Measurements from ENCODE around the gene KRTAP1-3.

The KRTAP1-3 gene

DNA sequence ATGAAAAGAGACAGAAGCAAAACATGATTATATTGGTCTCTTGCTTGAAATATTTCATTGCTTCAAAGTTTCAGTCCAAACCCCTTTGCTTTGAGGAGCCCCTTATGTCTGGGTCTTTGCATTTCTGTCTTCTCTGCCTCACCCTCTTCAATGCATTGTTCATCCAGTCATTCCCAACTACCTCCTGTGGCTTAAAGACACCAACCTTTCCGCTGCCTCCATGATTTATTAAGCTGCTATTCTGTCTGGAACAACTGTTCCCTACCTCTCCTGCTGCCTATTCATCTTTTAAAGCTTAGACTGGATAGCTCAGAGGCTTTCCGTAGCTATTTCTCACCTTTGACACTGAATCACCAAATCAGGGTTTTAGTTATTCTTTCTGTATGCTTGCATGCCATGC, 37.3 kb downstream of the KRTAP1-3 start:
- ATAC-seq (replicated peaks; ENCODE audit: extremely low read depth, poor library complexity, severe bottlenecking) (no peak), DNase-seq (ENCODE audit: low spot score in 2 of 2) (no peak)
- Mint-ChIP-seq H3K4me3 (no peak overlapping the region), H3K36me3 (ENCODE audit: insufficient read depth) (no peaks in the 10 kb centered on the region), H3K4me1 (no peaks in the 10 kb centered on the region), H3K27ac (ENCODE audit: low read depth) (no peak overlapping the region), H3K9me3 (no peaks in the 10 kb centered on the region), H3K27me3 (peaks cover 93% of the 10 kb centered on the region)

DNA sequence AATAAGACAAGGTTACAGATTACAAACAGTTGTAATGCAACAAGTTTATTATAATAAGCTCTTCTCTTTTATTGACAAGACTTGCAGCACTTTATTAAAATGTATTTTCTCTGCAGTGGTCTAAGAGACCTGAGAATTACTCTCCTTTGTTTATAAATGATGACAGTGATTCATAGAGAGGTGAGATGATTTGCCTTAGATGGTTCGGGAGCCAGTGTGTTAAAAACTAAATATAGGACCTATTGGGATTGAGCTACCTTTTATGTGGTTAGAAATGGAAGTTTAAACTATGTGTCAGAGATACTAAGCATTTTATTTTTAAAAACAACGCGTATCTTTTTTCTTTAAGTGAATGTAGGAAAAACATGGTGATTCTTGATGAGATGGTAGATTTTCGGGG, 37.8 kb downstream of the KRTAP1-3 start:
- Mint-ChIP-seq H3K27ac (ENCODE audit: low read depth) (no peak overlapping the region), H3K4me3 (no peak overlapping the region), H3K36me3 (ENCODE audit: insufficient read depth) (no peaks in the 10 kb centered on the region), H3K27me3 (peaks cover 93% of the 10 kb centered on the region), H3K9me3 (no peaks in the 10 kb centered on the region), H3K4me1 (no peaks in the 10 kb centered on the region)
- DNase-seq (ENCODE audit: low spot score in 2 of 2): no peak
- no peak for ATAC-seq (replicated peaks; ENCODE audit: extremely low read depth, poor library complexity, severe bottlenecking)

DNA sequence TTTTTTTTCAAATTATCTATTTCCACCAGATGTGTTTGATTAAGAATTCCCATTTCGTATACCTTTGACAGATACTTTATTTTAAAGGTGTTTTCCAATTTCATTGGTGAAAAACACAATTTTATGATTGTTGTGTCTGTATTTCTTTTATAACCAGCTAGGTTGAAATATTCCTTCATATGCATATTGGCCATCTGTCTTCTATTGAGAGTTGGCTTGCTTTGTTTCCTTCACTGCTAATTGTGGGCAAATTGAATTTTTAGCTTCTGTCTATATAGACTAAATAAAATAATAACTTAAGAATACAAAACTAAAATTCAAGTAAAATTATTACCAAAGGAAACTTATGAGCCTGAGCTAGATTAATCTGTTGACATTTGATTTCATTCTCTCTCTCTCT, 39.6 kb downstream of the KRTAP1-3 start:
- Mint-ChIP-seq H3K27me3 (peaks cover 88% of the 10 kb centered on the region), H3K4me1 (no peaks in the 10 kb centered on the region), H3K9me3 (no peaks in the 10 kb centered on the region), H3K27ac (ENCODE audit: low read depth) (no peak overlapping the region), H3K4me3 (no peak overlapping the region), H3K36me3 (ENCODE audit: insufficient read depth) (no peaks in the 10 kb centered on the region)
- no peak for ATAC-seq (replicated peaks; ENCODE audit: extremely low read depth, poor library complexity, severe bottlenecking)
- DNase-seq (ENCODE audit: low spot score in 2 of 2): no peak

DNA sequence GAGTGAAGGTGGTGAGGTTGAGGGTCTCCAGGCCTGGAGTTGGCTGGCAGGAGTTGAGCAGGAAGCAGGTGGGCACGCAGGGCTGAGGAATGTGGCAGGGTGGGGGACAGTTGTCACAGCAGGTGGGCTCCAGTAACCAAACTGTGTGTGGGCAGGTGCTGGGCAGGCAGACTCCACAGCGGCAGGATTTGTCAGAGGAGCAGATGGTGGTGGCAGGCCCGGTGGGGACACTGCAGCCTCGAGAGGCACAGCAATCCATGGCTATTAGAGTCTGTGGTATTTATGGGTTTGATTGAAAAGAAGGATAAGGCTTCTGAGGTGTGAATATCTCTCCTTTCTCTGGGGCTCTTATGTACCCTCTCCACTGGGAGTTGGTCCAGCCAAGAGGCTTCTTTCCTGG, 40.8 kb downstream of the KRTAP1-3 start, which contains the start of gene KRTAP3-3:
TSS of gene KRTAP3-3 (minus strand) at position 326 of the 400 bp plus-strand sequence. CDS start at position 259, 67 bp downstream.
- Mint-ChIP-seq H3K9me3 (no peaks in the 10 kb centered on the region), H3K4me1 (no peaks in the 10 kb centered on the region), H3K36me3 (ENCODE audit: insufficient read depth) (no peaks in the 10 kb centered on the region), H3K27me3 (peaks cover 85% of the 10 kb centered on the region), H3K4me3 (no peak within 1 kb of the TSS), H3K27ac (ENCODE audit: low read depth) (no peak within 1 kb of the TSS)
- ATAC-seq (replicated peaks; ENCODE audit: extremely low read depth, poor library complexity, severe bottlenecking): no peak
- no peak for DNase-seq (ENCODE audit: low spot score in 2 of 2)

DNA sequence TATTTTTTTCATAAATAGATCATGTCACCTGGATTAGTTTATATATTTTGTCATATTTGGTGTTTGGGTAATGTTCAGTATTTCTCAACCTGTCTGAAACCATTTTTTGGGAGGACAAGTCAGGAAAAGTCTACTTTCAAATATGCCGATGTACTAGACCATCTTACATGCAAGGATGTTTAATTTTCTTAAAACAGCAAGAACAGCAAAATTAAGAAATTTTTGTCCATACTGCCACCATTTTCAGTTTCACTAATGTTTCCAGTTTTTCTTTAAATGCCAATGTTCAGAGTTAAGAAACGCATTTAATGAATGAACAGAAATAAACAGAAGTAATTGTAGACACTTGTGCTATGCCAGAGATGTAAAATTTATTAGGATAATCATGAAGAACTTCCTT, 41.6 kb downstream of the KRTAP1-3 start:
- no peaks in the 10 kb centered on the region for H3K9me3 Mint-ChIP-seq
- no peak overlapping the region for H3K27ac Mint-ChIP-seq (ENCODE audit: low read depth)
- peaks cover 84% of the 10 kb centered on the region for H3K27me3 Mint-ChIP-seq
- no peaks in the 10 kb centered on the region for H3K36me3 Mint-ChIP-seq (ENCODE audit: insufficient read depth)
- H3K4me1 Mint-ChIP-seq: no peaks in the 10 kb centered on the region
- ATAC-seq (replicated peaks; ENCODE audit: extremely low read depth, poor library complexity, severe bottlenecking): no peak
- H3K4me3 Mint-ChIP-seq: no peak overlapping the region
- no peak for DNase-seq (ENCODE audit: low spot score in 2 of 2)

DNA sequence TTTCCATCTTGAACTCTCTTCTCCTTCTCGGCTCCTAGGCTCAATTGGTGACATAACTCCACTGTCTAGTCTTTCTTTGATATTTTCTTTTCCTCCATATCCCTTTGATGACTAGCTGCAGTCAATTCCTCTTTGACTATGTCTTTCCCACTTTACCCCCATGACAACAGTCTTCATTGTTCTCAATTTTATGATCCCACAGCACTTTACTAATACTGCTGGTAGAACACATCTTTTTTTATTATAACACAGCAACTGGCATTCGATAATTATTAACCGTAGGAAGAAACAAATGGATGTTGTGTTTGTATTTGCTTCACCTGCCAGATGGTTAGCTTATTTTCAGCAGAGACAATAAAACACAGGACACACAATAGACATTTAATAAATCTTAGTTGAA, 42.0 kb downstream of the KRTAP1-3 start:
- peaks cover 84% of the 10 kb centered on the region for H3K27me3 Mint-ChIP-seq
- no peak overlapping the region for H3K4me3 Mint-ChIP-seq
- H3K27ac Mint-ChIP-seq (ENCODE audit: low read depth): no peak overlapping the region
- no peaks in the 10 kb centered on the region for H3K4me1 Mint-ChIP-seq
- no peaks in the 10 kb centered on the region for H3K9me3 Mint-ChIP-seq
- no peaks in the 10 kb centered on the region for H3K36me3 Mint-ChIP-seq (ENCODE audit: insufficient read depth)
- no peak for ATAC-seq (replicated peaks; ENCODE audit: extremely low read depth, poor library complexity, severe bottlenecking)
- DNase-seq (ENCODE audit: low spot score in 2 of 2): no peak

DNA sequence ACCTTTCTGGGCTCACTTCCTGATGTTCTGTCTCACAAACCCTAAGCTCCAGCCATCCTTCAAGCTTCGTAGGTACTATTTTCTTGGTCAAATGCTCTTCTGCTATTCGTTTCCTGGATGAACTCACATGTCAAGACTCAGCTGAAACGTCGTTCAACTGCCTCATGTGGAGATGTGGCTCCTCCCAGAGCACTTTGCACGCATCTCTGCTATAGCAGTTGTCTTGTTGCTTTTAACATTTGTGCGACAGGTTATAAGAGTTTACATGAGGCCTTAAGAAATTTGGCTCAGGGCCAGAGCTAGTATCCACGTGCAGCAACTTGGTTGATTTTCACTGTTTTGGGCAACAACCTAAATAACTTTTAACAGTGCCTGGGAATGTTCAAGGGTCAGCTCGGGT, 47.8 kb downstream of the KRTAP1-3 start:
- Mint-ChIP-seq H3K27me3 (peaks cover 64% of the 10 kb centered on the region), H3K36me3 (ENCODE audit: insufficient read depth) (peaks cover 1% of the 10 kb centered on the region), H3K27ac (ENCODE audit: low read depth) (no peak overlapping the region), H3K4me3 (no peak overlapping the region), H3K4me1 (no peaks in the 10 kb centered on the region), H3K9me3 (no peaks in the 10 kb centered on the region)
- no peak for ATAC-seq (replicated peaks; ENCODE audit: extremely low read depth, poor library complexity, severe bottlenecking)
- DNase-seq (ENCODE audit: low spot score in 2 of 2): no peak

DNA sequence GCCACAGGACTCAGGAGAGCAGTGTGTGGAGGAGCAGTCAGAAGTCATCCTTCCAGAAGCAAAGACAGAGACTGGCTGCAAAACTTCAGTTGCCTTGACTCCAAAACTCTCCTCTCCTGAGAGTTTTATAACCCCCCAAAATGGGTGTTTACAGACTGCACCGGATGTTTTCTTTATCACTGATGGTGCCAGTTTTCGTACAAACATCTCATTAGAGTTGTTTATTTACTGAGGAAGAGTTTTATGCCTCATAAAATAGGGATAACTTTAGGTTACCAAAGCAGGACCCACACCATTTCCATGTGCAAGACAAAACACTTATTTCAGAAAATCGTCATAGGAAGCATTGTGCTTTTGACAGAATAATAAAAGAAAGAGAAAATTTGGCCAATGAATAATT, 50.4 kb downstream of the KRTAP1-3 start, which contains the start of gene KRT40:
TSS of gene KRT40 (minus strand) at position 101 of the 400 bp plus-strand sequence. CDS start at position 48, 53 bp downstream.
- no peak within 1 kb of the TSS for H3K27ac Mint-ChIP-seq (ENCODE audit: low read depth)
- H3K27me3 Mint-ChIP-seq: peaks cover 55% of the 10 kb centered on the region
- no peak within 1 kb of the TSS for H3K4me3 Mint-ChIP-seq
- H3K36me3 Mint-ChIP-seq (ENCODE audit: insufficient read depth): peaks cover 1% of the 10 kb centered on the region
- ATAC-seq (replicated peaks; ENCODE audit: extremely low read depth, poor library complexity, severe bottlenecking): no peak
- no peaks in the 10 kb centered on the region for H3K4me1 Mint-ChIP-seq
- DNase-seq (ENCODE audit: low spot score in 2 of 2): no peak
- no peaks in the 10 kb centered on the region for H3K9me3 Mint-ChIP-seq

Data from central memory CD8-positive, alpha-beta T cell (primary cell).